Endothelial cell of umbilical vein (primary cell): ENCODE results near the gene NCF4. TPM values are rescaled to one million over a fixed set of nuclear protein-coding genes. Genes with fewer than 3 reads are reported as not detected.

Experiments used
- BruUV-seq: library from RNA; stranded (reverse); fragments of 400-500 nt; replicated peaks from 2 replicates; lab custom pipeline; 2021; lab: Mats Ljungman, UMichigan
- CTCF ChIA-PET: fragments of 300-600, 350-600 bp; sonication (Branson Sonifier 250); formaldehyde crosslinking; loops from one replicate; lab custom pipeline; 2021; ENCODE audit warnings: antibody characterized with exemption, inconsistent platforms; lab: Charles Lee
- POLR2A ChIA-PET: fragments of 300-600, 350-600 bp; sonication (Branson Sonifier 250); formaldehyde crosslinking; loops from one replicate; lab custom pipeline; 2021; ENCODE audit warnings: antibody characterized with exemption, inconsistent platforms; lab: Charles Lee
- DNase-seq: peaks from one replicate; pipeline ENCODE4 v3.0.0-alpha.2; 2011; ENCODE audit warnings: low read depth, low spot score
- FAIRE-seq: peaks from 2 replicates; lab custom pipeline; 2011; peaks lifted over from hg19 to GRCh38; lab: Jason Lieb, UNC
- H2AFZ ChIP-seq: 2 replicates; pipeline ENCODE4 v1.6.0; 2012; ENCODE audit warnings: low read depth, low read length, control low read depth, inconsistent platforms
- H3K27ac ChIP-seq: 2 replicates; pipeline ENCODE4 v1.5.1; 2011; ENCODE audit warnings: low read depth, mild to moderate bottlenecking, control low read depth, low read length, moderate library complexity; ENCODE audit not compliant: insufficient read depth
- H3K27me3 ChIP-seq, 2 experiments: 2 replicates each; pipeline versions ENCODE4 v1.6.0 to v1.6.1; 2011; ENCODE audit warnings: low read length in 2 of 2, mixed read lengths in 1 of 2; ENCODE audit not compliant: control insufficient read depth in 2 of 2, insufficient read depth in 2 of 2
- H3K36me3 ChIP-seq, 2 experiments: 2 replicates in 1 of 2; 3 replicates in 1 of 2; pipeline ENCODE4 v1.5.1; 2011; ENCODE audit warnings: low read length in 2 of 2, mild to moderate bottlenecking in 1 of 2, moderate library complexity in 1 of 2; ENCODE audit not compliant: control insufficient read depth in 2 of 2, insufficient read depth in 2 of 2; ENCODE audit errors: extremely low read depth in 1 of 2
- H3K4me1 ChIP-seq: 3 replicates; pipeline ENCODE4 v1.5.1; 2011; ENCODE audit warnings: mild to moderate bottlenecking, low read length; ENCODE audit not compliant: control insufficient read depth, insufficient read depth; ENCODE audit errors: extremely low read depth
- H3K4me2 ChIP-seq: 2 replicates; pipeline ENCODE4 v1.6.1; 2011; ENCODE audit warnings: low read length, control low read depth, mixed read lengths; ENCODE audit not compliant: insufficient read depth
- H3K4me3 ChIP-seq, 3 experiments: fragments of 200-600 bp in 1 of 3; sonication (generic), shearing (Covaris generic) in 1 of 3; replicated peaks in 1 of 3; 2 replicates each; pipeline ENCODE4 v1.5.1; 2011 to 2016; ENCODE audit warnings: control low read depth in 3 of 3, low read length in 3 of 3, mild to moderate bottlenecking in 2 of 3, inconsistent platforms in 1 of 3, low read depth in 1 of 3, moderate library complexity in 1 of 3; ENCODE audit not compliant: insufficient read depth in 1 of 3
- H3K79me2 ChIP-seq: 2 replicates; pipeline ENCODE4 v1.6.0; 2012; ENCODE audit warnings: low read length, inconsistent platforms; ENCODE audit not compliant: control insufficient read depth, insufficient read depth
- H3K9ac ChIP-seq: replicated peaks from 2 replicates; pipeline ENCODE3; 2011; ENCODE audit warnings: low read length, control low read depth; ENCODE audit not compliant: insufficient read depth; ENCODE audit errors: extremely low read depth
- H3K9me1 ChIP-seq: replicated peaks from 3 replicates; pipeline ENCODE4 v1.6.0; 2011; ENCODE audit warnings: mild to moderate bottlenecking, low read length; ENCODE audit not compliant: control insufficient read depth, insufficient read depth; ENCODE audit errors: extremely low read depth
- H3K9me3 ChIP-seq: replicated peaks from 2 replicates; pipeline ENCODE4 v1.5.1; 2012; ENCODE audit warnings: low read length, inconsistent platforms; ENCODE audit not compliant: control insufficient read depth, insufficient read depth
- H4K20me1 ChIP-seq: replicated peaks from 2 replicates; pipeline ENCODE3; 2011; ENCODE audit warnings: mild to moderate bottlenecking, low read length; ENCODE audit not compliant: control insufficient read depth, insufficient read depth; ENCODE audit errors: extremely low read depth
- CTCF ChIP-seq, 2 donors: IDR thresholded peaks; 1 replicate in 1 of 2; 2 replicates in 1 of 2; pipeline ENCODE4 v1.5.1; 2011; ENCODE audit warnings: low read length in 2 of 2, mild to moderate bottlenecking in 2 of 2, moderate library complexity in 2 of 2, control low read depth in 1 of 2, inconsistent platforms in 1 of 2, low read depth in 1 of 2; ENCODE audit not compliant: insufficient read depth in 1 of 2; ENCODE audit errors: extremely low read depth in 1 of 2
- EZH2 ChIP-seq: IDR thresholded peaks from 2 replicates; pipeline ENCODE4 v1.6.1; 2012; ENCODE audit warnings: borderline replicate concordance, low read depth, mild to moderate bottlenecking, moderate library complexity, low read length, inconsistent platforms; ENCODE audit not compliant: severe bottlenecking
- FOS ChIP-seq: IDR thresholded peaks from 2 replicates; pipeline ENCODE4 v1.6.1; 2011; ENCODE audit warnings: mild to moderate bottlenecking, low read length, moderate library complexity, borderline replicate concordance; ENCODE audit not compliant: insufficient read depth
- GATA2 ChIP-seq: IDR thresholded peaks from 2 replicates; pipeline ENCODE4 v1.7.0; 2011; ENCODE audit warnings: low read depth, mild to moderate bottlenecking, moderate library complexity, mixed read lengths, low read length; ENCODE audit not compliant: insufficient read length, insufficient read depth
- JUN ChIP-seq: IDR thresholded peaks from 2 replicates; pipeline ENCODE4 v1.6.1; 2011; ENCODE audit warnings: borderline replicate concordance, low read depth; ENCODE audit not compliant: insufficient read length, insufficient read depth
- MAX ChIP-seq: IDR thresholded peaks from 2 replicates; pipeline ENCODE4 v1.6.1; 2011; ENCODE audit not compliant: insufficient read depth, insufficient read length
- MYC ChIP-seq: IDR thresholded peaks from one replicate; pipeline ENCODE4 v1.6.1; 2011; ENCODE audit warnings: mild to moderate bottlenecking, low read depth, low read length
- POLR2A ChIP-seq: IDR thresholded peaks from 2 replicates; pipeline ENCODE4 v1.6.1; 2012; ENCODE audit warnings: low read depth, mild to moderate bottlenecking, control low read depth, low read length
- POLR2AphosphoS5 ChIP-seq: IDR thresholded peaks from 2 replicates; pipeline ENCODE4 v1.6.1; 2012; ENCODE audit warnings: low read depth, mild to moderate bottlenecking, control low read depth, low read length, moderate library complexity; ENCODE audit not compliant: insufficient read depth
- dilution Hi-C: fragments of 300-500 bp; cut with MboI; formaldehyde crosslinking; loops from one replicate; pipeline ENCODE4 v1.15.0; 2019; ENCODE audit warnings: low sequenced_read_pairs; ENCODE audit not compliant: extremely low pct_ligation_motif_present
- intact Hi-C: fragments of 100-400 bp; cut with micrococcal nuclease; formaldehyde crosslinking; loops from one replicate; pipeline ENCODE4 v1.10.0; 2022
- polyA plus RNA-seq, 4 experiments: library from polyadenylated mRNA; depleted of rRNA in 3 of 4; stranded (reverse) in 3 of 4; unstranded in 1 of 4; fragments of >200 nt; gene quantifications; 2 replicates each; pipeline versions ENCODE4 v1.2.1 to v1.2.3, GENCODE V29; 2011 to 2012; ENCODE audit warnings: missing spikeins in 1 of 4
- total RNA-seq: library from RNA; stranded (reverse); gene quantifications from 2 replicates; pipeline ENCODE4 v1.2.3, GENCODE V29; 2021

Gene NCF4
- total and polyA plus RNA-seq, 2 donors (not counting 3 experiments of a cell fraction or from before 2014, with no cell fraction given) = 0.07 TPM; not detected in 1

GRCh38 chr22:36887162-36887561 lies 26.4 kb downstream of the NCF4 start:
- POLR2A ChIA-PET = interaction anchor here (0.7 kb wide), 1 partner anchor 342 kb away, joined by 3 read pairs; no protein-coding TSS in a partner anchor
- no peak overlapping the region for H2AFZ ChIP-seq
- no peak overlapping the region for H3K4me2 ChIP-seq
- no peaks in the 10 kb centered on the region for H3K9me3 ChIP-seq
- DNase-seq = no peak
- no peaks in the 10 kb centered on the region for H3K79me2 ChIP-seq
- dilution Hi-C loops (no loop called here), intact Hi-C loops (no loop called here)
- H3K4me3 ChIP-seq = no peak overlapping the region
- no TSS peak for BruUV-seq
- CTCF ChIA-PET = interaction anchor here (0.6 to 1.3 kb wide), 2 partner anchors 13 to 30 kb away, joined by 3 read pairs; no protein-coding TSS in a partner anchor
- no peak for FAIRE-seq
- peaks cover 38% of the 10 kb centered on the region for H3K4me1 ChIP-seq
- no peaks in the 10 kb centered on the region for H3K27me3 ChIP-seq
- TF ChIP-seq EZH2 (no peak), JUN (no peak), POLR2AphosphoS5 (no peak), CTCF (IDR thresholded peaks at IDR 0.05; ENCODE audit: extremely low read depth in 1 of 2, insufficient read depth in 1 of 2, low read depth in 1 of 2, low read length in 2 of 2) (no peak), MYC (no peak), MAX (no peak), FOS (no peak), POLR2A (no peak), GATA2 (no peak)
- no peak overlapping the region for H3K27ac ChIP-seq
- no peak overlapping the region for H3K9ac ChIP-seq
- H3K9me1 ChIP-seq = no peaks in the 10 kb centered on the region
- no peaks in the 10 kb centered on the region for H4K20me1 ChIP-seq
- H3K36me3 ChIP-seq = no peaks in the 10 kb centered on the region
